NCI-H1105 (cell line): ENCODE measurements around the gene SWSAP1.
A peak's percentile ranks its signal among the peaks of the same experiment; 100 is the strongest.
"Not testable (repeated sequence)": the region's sequence is repeated elsewhere in the genome, so short reads cannot be mapped to it uniquely, and the experiment has no call there.

Experiments
- DNase-seq: peaks from one replicate; lab custom pipeline; 2025; lab: John Stamatoyannopoulos, UW

The SWSAP1 gene

GRCh38 chr19:11374433-11375142 is at the start of gene SWSAP1:
Gene SWSAP1, plus strand, starts transcription at chr19:11374666. Its CDS starts 15 bp downstream, at chr19:11374681.
- peak; percentile 99 for DNase-seq

GRCh38 chr19:11324748-11325389 is 49.6 kb upstream of the SWSAP1 start:
- DNase-seq: no peak

- DNase-seq: no peak
These were observed 48.9 kb upstream of the SWSAP1 start for GRCh38 chr19:11325544-11325943.

GRCh38 chr19:11330127-11330526 is 44.3 kb upstream of the SWSAP1 start:
- DNase-seq: no peak

GRCh38 chr19:11331502-11331901 is 43.0 kb upstream of the SWSAP1 start:
- DNase-seq: no peak

- no peak for DNase-seq
These were observed 41.6 kb upstream of the SWSAP1 start for GRCh38 chr19:11332822-11333221.

- not testable (repeated sequence) for DNase-seq
These were observed 40.6 kb upstream of the SWSAP1 start for GRCh38 chr19:11333838-11334237.

GRCh38 chr19:11335449-11336146 is 38.9 kb upstream of the SWSAP1 start:
- DNase-seq: no peak

- no peak for DNase-seq
These were observed 37.4 kb upstream of the SWSAP1 start for GRCh38 chr19:11337080-11337479.

- DNase-seq: no peak
These were observed 36.3 kb upstream of the SWSAP1 start for GRCh38 chr19:11338121-11338520.

- DNase-seq: no peak
These were observed 35.8 kb upstream of the SWSAP1 start for GRCh38 chr19:11338569-11339253.

- DNase-seq: peak; percentile 86
These were observed 35.0 kb upstream of the SWSAP1 start, which contains the start of gene RAB3D for GRCh38 chr19:11339254-11340098. Gene RAB3D, minus strand, starts transcription at chr19:11339657. Its CDS starts 2,258 bp downstream, at chr19:11337399.

- not testable (repeated sequence) for DNase-seq
These were observed 34.4 kb upstream of the SWSAP1 start for GRCh38 chr19:11340099-11340467.

GRCh38 chr19:11342429-11342828 is 32.0 kb upstream of the SWSAP1 start:
- no peak for DNase-seq

- no peak for DNase-seq
These were observed 29.2 kb upstream of the SWSAP1 start for GRCh38 chr19:11345122-11345803.

- peak; percentile 99 for DNase-seq
These were observed 28.1 kb upstream of the SWSAP1 start, which contains the start of the genes CCDC159 and TMEM205 for GRCh38 chr19:11346104-11346940. Gene CCDC159, plus strand, starts transcription at chr19:11346519. Its CDS starts 88 bp downstream, at chr19:11346607. Gene TMEM205, minus strand, starts transcription at chr19:11346268. Its CDS starts 649 bp downstream, at chr19:11345619.

GRCh38 chr19:11347546-11348039 is 26.9 kb upstream of the SWSAP1 start:
- DNase-seq: no peak

GRCh38 chr19:11349171-11349570 is 25.3 kb upstream of the SWSAP1 start:
- no peak for DNase-seq

GRCh38 chr19:11354102-11354501 is 20.4 kb upstream of the SWSAP1 start:
- DNase-seq: not testable (repeated sequence)
